ENCODE measurements around the gene ZNF677. TPM values are rescaled to one million over a fixed set of nuclear protein-coding genes. Genes with fewer than 3 reads are reported as not detected.
"Not testable (repeated sequence)": the region's sequence is repeated elsewhere in the genome, so short reads cannot be mapped to it uniquely, and the experiment has no call there.

The ZNF677 gene
- polyA plus RNA-seq, 1 donor (not counting 4 experiments of a cell fraction or from before 2014, with no cell fraction given), result 16.8 TPM

DNA sequence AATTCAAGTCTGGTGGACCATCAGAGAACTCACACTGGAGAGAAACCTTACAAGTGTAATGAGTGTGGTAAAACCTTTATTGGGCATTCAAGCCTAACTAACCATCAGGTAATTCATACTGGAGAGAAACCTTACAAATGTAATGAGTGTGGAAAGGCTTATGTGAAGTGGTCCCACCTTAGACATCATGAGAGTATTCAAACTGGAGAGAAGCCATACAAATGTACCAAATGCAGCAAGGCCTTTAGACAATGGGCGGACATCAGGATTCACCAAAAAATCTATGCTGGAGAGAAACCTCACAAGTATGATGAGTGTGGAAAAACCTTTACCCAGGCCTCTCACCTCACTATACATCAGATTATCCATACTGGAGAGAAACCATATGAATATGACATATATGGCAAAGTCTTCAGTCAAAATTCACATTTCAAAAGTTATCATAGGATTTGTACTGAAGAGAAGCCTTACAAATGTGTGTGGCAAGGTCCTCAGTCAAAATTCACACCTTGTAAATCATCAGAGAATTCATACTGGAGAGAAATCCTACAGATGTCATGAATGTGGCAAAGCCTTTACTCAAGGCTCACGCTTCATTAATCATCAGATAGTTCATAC, 41.9 kb downstream of the ZNF677 start:
- dilution Hi-C loops (cut with MboI; ENCODE audit: extremely low pct_ligation_motif_present, low sequenced_read_pairs), result no loop called here
- no peaks in the 10 kb centered on the region for H4K20me1 ChIP-seq (ENCODE audit: control insufficient read depth, extremely low read depth, insufficient read depth, low read length)
- H3K9ac ChIP-seq (ENCODE audit: control insufficient read depth, extremely low read depth, insufficient read depth, low read length), result no peak overlapping the region
- no peaks in the 10 kb centered on the region for H3K4me1 ChIP-seq (ENCODE audit: control insufficient read depth, extremely low read depth, insufficient read depth, low read length)
- no peaks in the 10 kb centered on the region for H3K9me1 ChIP-seq (ENCODE audit: control insufficient read depth, extremely low read depth, insufficient read depth, low read length)
- no peaks in the 10 kb centered on the region for H3K79me2 ChIP-seq (ENCODE audit: control insufficient read depth, insufficient read depth, low read length)
- H3K9me3 ChIP-seq (ENCODE audit: control insufficient read depth, low read depth, low read length), result peaks cover 26% of the 10 kb centered on the region
- DNase-seq (ENCODE audit: low read depth, low spot score) (no peak), FAIRE-seq (no peak)
- H3K36me3 ChIP-seq (ENCODE audit: control insufficient read depth in 2 of 2, extremely low read depth in 1 of 2, insufficient read depth in 2 of 2, low read length in 2 of 2), result peaks cover 0 to 7% of the 10 kb centered on the region in 2 experiments
- H2AFZ ChIP-seq (ENCODE audit: control insufficient read depth, low read length), result no peak overlapping the region
- no peaks in the 10 kb centered on the region for H3K27me3 ChIP-seq (ENCODE audit: control insufficient read depth, extremely low read depth, insufficient read depth, low read length)
- TF ChIP-seq, protein P1, sequence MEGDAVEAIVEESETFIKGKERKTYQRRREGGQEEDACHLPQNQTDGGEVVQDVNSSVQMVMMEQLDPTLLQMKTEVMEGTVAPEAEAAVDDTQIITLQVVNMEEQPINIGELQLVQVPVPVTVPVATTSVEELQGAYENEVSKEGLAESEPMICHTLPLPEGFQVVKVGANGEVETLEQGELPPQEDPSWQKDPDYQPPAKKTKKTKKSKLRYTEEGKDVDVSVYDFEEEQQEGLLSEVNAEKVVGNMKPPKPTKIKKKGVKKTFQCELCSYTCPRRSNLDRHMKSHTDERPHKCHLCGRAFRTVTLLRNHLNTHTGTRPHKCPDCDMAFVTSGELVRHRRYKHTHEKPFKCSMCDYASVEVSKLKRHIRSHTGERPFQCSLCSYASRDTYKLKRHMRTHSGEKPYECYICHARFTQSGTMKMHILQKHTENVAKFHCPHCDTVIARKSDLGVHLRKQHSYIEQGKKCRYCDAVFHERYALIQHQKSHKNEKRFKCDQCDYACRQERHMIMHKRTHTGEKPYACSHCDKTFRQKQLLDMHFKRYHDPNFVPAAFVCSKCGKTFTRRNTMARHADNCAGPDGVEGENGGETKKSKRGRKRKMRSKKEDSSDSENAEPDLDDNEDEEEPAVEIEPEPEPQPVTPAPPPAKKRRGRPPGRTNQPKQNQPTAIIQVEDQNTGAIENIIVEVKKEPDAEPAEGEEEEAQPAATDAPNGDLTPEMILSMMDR (optimal IDR thresholded peaks at IDR 0.05 in 1 of 3, IDR thresholded peaks at IDR 0.05 in 1 of 3, conservative IDR thresholded peaks at IDR 0.05 in 1 of 3; ENCODE audit: extremely low read depth in 1 of 3, insufficient read depth in 2 of 3, low read length in 3 of 3), result no peak
- TF ChIP-seq EZH2 (IDR thresholded peaks at IDR 0.05; ENCODE audit: low read length), result no peak
- H3K4me3 ChIP-seq (ENCODE audit: control insufficient read depth in 2 of 3, extremely low read depth in 1 of 3, insufficient read depth in 2 of 3, low read depth in 1 of 3, low read length in 3 of 3), result no peak overlapping the region
- no peak overlapping the region for H3K4me2 ChIP-seq (ENCODE audit: control insufficient read depth, extremely low read depth, insufficient read depth, low read depth, low read length)
- no peak overlapping the region for H3K27ac ChIP-seq (ENCODE audit: control insufficient read depth, insufficient read depth, low read length)

DNA sequence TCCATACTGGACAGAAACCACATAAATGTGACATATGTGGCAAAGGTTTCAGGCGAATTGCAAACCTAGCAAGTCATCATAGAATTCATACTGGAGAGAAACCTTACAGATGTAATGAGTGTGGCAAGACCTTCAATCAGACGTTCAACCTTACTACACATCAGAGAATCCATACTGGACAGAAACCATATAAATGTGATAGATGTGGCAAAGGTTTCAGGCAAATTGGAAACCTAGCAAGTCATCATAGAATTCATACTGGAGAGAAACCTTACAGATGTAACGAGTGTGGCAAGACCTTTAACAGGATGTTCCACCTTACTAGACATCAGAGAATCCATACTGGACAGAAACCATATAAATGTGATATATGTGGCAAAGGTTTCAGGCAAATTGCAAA, 43.1 kb downstream of the ZNF677 start:
- H3K36me3 ChIP-seq (ENCODE audit: control insufficient read depth in 2 of 2, extremely low read depth in 1 of 2, insufficient read depth in 2 of 2, low read length in 2 of 2); dilution Hi-C loops (cut with MboI; ENCODE audit: extremely low pct_ligation_motif_present, low sequenced_read_pairs); H3K4me3 ChIP-seq (ENCODE audit: control insufficient read depth in 2 of 3, extremely low read depth in 1 of 3, insufficient read depth in 2 of 3, low read depth in 1 of 3, low read length in 3 of 3); H3K4me1 ChIP-seq (ENCODE audit: control insufficient read depth, extremely low read depth, insufficient read depth, low read length); FAIRE-seq; DNase-seq (ENCODE audit: low read depth, low spot score); H2AFZ ChIP-seq (ENCODE audit: control insufficient read depth, low read length); H3K9me1 ChIP-seq (ENCODE audit: control insufficient read depth, extremely low read depth, insufficient read depth, low read length); H3K27ac ChIP-seq (ENCODE audit: control insufficient read depth, insufficient read depth, low read length); H3K9ac ChIP-seq (ENCODE audit: control insufficient read depth, extremely low read depth, insufficient read depth, low read length); H3K79me2 ChIP-seq (ENCODE audit: control insufficient read depth, insufficient read depth, low read length); H3K4me2 ChIP-seq (ENCODE audit: control insufficient read depth, extremely low read depth, insufficient read depth, low read depth, low read length); H4K20me1 ChIP-seq (ENCODE audit: control insufficient read depth, extremely low read depth, insufficient read depth, low read length); H3K27me3 ChIP-seq (ENCODE audit: control insufficient read depth, extremely low read depth, insufficient read depth, low read length): not testable (repeated sequence)
- H3K9me3 ChIP-seq (ENCODE audit: control insufficient read depth, low read depth, low read length), result peaks cover 25% of the 10 kb centered on the region

All from keratinocyte (primary cell).